ENCODE results near the gene BPIFA1. TPM values are rescaled to one million over a fixed set of nuclear protein-coding genes. Genes with fewer than 3 reads are reported as not detected.

The BPIFA1 gene
- total RNA-seq, 6 donors from 2014 or later = 0.26 to 61.8 (median 2.6) TPM

DNA sequence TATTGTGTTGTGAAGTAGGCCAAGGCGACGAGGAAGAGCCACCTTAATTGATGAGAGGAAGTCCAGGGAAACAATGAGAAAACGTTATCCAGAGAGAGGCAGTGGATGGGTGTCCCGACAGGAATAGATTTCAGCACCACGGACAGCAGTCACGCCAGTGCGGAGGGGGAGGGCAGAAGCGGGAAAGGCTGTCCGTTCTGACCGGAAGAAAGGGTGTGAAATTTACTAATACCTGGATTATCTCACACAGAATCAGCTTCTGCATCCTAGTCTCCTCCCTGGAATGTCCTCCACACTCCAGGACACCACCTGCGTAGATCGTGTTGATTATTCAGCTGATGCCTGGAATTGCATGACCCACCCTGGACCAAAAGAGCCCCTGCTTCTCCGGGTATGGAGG, 26.0 kb upstream of the BPIFA1 start:
- no peak overlapping the region for H3K4me3 ChIP-seq
- TF ChIP-seq, protein P1, sequence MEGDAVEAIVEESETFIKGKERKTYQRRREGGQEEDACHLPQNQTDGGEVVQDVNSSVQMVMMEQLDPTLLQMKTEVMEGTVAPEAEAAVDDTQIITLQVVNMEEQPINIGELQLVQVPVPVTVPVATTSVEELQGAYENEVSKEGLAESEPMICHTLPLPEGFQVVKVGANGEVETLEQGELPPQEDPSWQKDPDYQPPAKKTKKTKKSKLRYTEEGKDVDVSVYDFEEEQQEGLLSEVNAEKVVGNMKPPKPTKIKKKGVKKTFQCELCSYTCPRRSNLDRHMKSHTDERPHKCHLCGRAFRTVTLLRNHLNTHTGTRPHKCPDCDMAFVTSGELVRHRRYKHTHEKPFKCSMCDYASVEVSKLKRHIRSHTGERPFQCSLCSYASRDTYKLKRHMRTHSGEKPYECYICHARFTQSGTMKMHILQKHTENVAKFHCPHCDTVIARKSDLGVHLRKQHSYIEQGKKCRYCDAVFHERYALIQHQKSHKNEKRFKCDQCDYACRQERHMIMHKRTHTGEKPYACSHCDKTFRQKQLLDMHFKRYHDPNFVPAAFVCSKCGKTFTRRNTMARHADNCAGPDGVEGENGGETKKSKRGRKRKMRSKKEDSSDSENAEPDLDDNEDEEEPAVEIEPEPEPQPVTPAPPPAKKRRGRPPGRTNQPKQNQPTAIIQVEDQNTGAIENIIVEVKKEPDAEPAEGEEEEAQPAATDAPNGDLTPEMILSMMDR (IDR thresholded peaks at IDR 0.05) = no peak
- TF ChIP-seq POLR2A (IDR thresholded peaks at IDR 0.05) (no peak), POLR2AphosphoS5 (IDR thresholded peaks at IDR 0.05) (no peak), EP300 (IDR thresholded peaks at IDR 0.05) (no peak)
- no peaks in the 10 kb centered on the region for H3K9me3 ChIP-seq
- DNase-seq (peak in 1 of 2 donors; percentile 62), ATAC-seq (ENCODE audit: low FRiP score in 2 of 2) (peak; percentile 51 to 65)
- H3K4me1 ChIP-seq = no peaks in the 10 kb centered on the region
- no peaks in the 10 kb centered on the region for H3K36me3 ChIP-seq
- no peak overlapping the region for H3K27ac ChIP-seq
- no peaks in the 10 kb centered on the region for H3K27me3 ChIP-seq
- WGBS, 2 donors = 5 to 12% methylated on average over 13 of the region's 13 CpGs

DNA sequence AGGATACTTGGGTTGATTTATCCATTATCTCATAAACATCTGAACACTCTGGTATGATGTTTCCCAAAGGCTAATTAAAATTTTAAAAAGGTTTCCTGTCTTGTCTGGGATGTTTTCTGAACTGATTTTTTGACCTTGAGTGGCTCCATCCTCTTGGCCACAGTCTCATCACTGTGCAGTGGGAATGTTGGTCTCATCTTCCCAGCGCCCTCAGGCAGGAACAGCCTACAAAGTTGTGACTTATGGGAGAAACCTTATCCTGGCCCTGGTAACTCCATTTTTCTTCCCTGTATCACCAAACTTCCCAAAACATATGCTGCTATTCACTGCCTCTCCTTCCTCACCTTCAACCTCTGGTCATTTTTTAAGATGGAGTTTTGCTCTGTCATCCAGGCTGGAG, 25.4 kb upstream of the BPIFA1 start:
- Histone ChIP-seq H3K4me1 (no peaks in the 10 kb centered on the region), H3K27me3 (no peaks in the 10 kb centered on the region), H3K27ac (no peak overlapping the region), H3K4me3 (no peak overlapping the region), H3K9me3 (no peaks in the 10 kb centered on the region), H3K36me3 (no peaks in the 10 kb centered on the region)
- no peak for ATAC-seq (ENCODE audit: low FRiP score in 2 of 2)
- DNase-seq = no peak
- WGBS, 2 donors = 50 to 56% methylated on average over 1 of the region's 1 CpG
- TF ChIP-seq POLR2AphosphoS5 (IDR thresholded peaks at IDR 0.05) = no peak
- no peak for TF ChIP-seq POLR2A (IDR thresholded peaks at IDR 0.05)
- TF ChIP-seq EP300 (IDR thresholded peaks at IDR 0.05) = no peak
- TF ChIP-seq, protein P1 (IDR thresholded peaks at IDR 0.05) = no peak

DNA sequence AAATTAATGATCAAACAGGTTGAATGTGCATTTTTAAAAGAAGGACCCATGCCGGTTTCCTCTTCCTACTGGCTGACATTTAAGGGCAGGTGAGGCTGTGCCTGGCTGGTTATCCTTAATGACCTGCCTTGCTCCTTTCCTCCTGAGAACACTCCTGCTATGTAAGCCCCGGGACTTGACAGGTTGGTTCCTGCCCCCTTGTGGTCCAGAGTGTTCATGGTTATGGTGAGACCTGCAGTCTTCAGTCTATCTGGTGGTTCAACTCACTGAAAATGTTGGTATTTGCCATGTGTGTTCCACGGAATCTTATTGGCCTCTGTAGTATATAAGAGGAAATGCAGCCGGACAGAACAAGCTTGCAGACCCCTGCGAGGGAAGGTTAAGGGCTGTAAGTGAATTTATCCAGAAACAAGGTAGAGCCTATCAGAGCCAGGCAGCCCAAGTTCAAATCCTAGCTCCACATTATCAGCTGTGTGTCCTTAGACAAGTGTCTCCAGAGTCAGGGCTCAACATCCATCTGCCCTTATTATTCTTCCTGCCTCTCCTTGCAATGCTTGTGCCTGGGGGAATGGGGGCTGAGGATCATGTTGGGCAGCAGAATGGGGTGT, 23.9 kb upstream of the BPIFA1 start:
- no peak for TF ChIP-seq POLR2A (IDR thresholded peaks at IDR 0.05)
- TF ChIP-seq, protein P1 (IDR thresholded peaks at IDR 0.05) = peak in 5 of 6 experiments; percentile 11 to 68 (median 50)
- ATAC-seq (ENCODE audit: low FRiP score in 2 of 2) (peak in 1 of 2 donors; percentile 46), DNase-seq (peak in 1 of 2 donors; percentile 84)
- no peaks in the 10 kb centered on the region for H3K27me3 ChIP-seq
- H3K4me3 ChIP-seq = no peak overlapping the region
- no peaks in the 10 kb centered on the region for H3K9me3 ChIP-seq
- H3K4me1 ChIP-seq = no peaks in the 10 kb centered on the region
- H3K27ac ChIP-seq = no peak overlapping the region
- 14 to 17% methylated on average over 5 of the region's 5 CpGs for WGBS, 2 donors
- H3K36me3 ChIP-seq = no peaks in the 10 kb centered on the region

DNA sequence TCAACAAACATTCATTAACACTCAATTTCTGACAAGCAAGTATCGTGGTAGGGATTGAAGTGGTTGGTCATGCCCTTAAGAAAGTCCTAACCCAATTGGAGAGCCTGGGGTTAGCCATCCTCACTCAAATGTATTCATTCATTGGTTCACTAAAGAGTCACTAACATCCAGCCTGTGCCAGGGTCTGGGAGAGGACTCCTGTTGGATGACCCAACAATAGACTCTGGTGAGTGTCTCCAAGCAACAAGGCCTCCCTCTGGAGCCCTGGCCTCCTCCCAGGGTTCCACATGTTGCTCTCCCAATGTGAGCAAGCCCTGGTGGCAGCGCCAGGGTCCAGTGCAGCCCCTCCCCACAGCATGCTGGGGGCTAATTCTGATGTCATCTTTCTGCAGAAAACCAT, 18.7 kb upstream of the BPIFA1 start, which contains the start of gene BPIFA3:
Gene BPIFA3, plus strand, starts transcription at position 301 of the 400 bp plus-strand sequence. CDS start 185 bp downstream, outside the sequence.
- Histone ChIP-seq H3K4me1 (no peaks in the 10 kb centered on the region), H3K4me3 (no peak within 1 kb of the TSS), H3K27me3 (no peaks in the 10 kb centered on the region), H3K36me3 (no peaks in the 10 kb centered on the region), H3K27ac (no peak within 1 kb of the TSS), H3K9me3 (no peaks in the 10 kb centered on the region)
- TF ChIP-seq, protein P1 (IDR thresholded peaks at IDR 0.05) = no peak
- TF ChIP-seq POLR2A (IDR thresholded peaks at IDR 0.05) = no peak
- no peak for TF ChIP-seq POLR2AphosphoS5 (IDR thresholded peaks at IDR 0.05)
- TF ChIP-seq EP300 (IDR thresholded peaks at IDR 0.05) = no peak
- ATAC-seq (ENCODE audit: low FRiP score in 2 of 2) (no peak), DNase-seq (no peak)
- WGBS, 2 donors = 62 to 86% methylated on average over 1 to 2 of the region's 2 CpGs

DNA sequence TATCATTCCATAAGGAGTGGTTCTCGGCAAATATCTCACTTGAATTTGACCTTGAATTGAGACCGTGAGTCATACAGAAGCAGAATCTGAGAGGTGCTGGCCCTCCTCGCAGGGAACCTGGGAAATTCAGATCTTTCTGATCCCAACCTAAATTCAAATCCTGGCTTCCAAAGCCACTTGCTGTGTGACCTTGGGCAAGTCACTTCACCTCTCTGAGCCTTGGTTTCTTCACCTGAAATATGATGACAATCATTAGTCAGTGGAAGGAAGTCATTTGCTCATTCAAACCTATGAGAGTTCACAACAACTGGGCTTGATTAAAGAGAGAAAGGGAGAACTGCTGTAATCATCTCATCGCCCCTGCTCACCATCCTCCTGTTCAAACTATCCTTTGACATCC, 11.4 kb upstream of the BPIFA1 start:
- ATAC-seq (ENCODE audit: low FRiP score in 2 of 2) = no peak
- TF ChIP-seq EP300 (IDR thresholded peaks at IDR 0.05) (no peak), POLR2AphosphoS5 (IDR thresholded peaks at IDR 0.05) (no peak), POLR2A (IDR thresholded peaks at IDR 0.05) (no peak)
- TF ChIP-seq, protein P1 (IDR thresholded peaks at IDR 0.05) = no peak
- no peak overlapping the region for H3K27ac ChIP-seq
- no peaks in the 10 kb centered on the region for H3K4me1 ChIP-seq
- 84 to 91% methylated on average over 4 of the region's 4 CpGs for WGBS, 2 donors
- no peaks in the 10 kb centered on the region for H3K27me3 ChIP-seq
- DNase-seq = no peak
- no peaks in the 10 kb centered on the region for H3K36me3 ChIP-seq
- no peak overlapping the region for H3K4me3 ChIP-seq
- no peaks in the 10 kb centered on the region for H3K9me3 ChIP-seq
